ENCODE measurements around the gene FADD.
"Not testable (repeated sequence)": the region's sequence is repeated elsewhere in the genome, so short reads cannot be mapped to it uniquely, and the experiment has no call there.

Gene FADD

DNA sequence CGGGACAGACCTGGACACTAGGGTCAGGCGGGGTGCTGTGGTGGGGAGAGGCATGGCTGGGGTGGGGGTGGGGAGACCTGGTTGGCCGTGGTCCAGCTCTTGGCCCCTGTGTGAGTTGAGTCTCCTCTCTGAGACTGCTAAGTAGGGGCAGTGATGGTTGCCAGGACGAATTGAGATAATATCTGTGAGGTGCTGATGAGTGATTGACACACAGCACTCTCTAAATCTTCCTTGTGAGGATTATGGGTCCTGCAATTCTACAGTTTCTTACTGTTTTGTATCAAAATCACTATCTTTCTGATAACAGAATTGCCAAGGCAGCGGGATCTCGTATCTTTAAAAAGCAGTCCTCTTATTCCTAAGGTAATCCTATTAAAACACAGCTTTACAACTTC, 3.9 kb downstream of the FADD start:
- TF ChIP-seq, protein P1, sequence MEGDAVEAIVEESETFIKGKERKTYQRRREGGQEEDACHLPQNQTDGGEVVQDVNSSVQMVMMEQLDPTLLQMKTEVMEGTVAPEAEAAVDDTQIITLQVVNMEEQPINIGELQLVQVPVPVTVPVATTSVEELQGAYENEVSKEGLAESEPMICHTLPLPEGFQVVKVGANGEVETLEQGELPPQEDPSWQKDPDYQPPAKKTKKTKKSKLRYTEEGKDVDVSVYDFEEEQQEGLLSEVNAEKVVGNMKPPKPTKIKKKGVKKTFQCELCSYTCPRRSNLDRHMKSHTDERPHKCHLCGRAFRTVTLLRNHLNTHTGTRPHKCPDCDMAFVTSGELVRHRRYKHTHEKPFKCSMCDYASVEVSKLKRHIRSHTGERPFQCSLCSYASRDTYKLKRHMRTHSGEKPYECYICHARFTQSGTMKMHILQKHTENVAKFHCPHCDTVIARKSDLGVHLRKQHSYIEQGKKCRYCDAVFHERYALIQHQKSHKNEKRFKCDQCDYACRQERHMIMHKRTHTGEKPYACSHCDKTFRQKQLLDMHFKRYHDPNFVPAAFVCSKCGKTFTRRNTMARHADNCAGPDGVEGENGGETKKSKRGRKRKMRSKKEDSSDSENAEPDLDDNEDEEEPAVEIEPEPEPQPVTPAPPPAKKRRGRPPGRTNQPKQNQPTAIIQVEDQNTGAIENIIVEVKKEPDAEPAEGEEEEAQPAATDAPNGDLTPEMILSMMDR (IDR thresholded peaks at IDR 0.05; ENCODE audit: extremely low read depth, insufficient read depth, missing control alignments) = no peak
- in situ Hi-C loops (cut with MboI; ENCODE audit: low pct_unique_long_range_greater_than_20kb, low sequenced_read_pairs, unreplicated experiment) = no loop called here
- DNase-seq (ENCODE audit: low spot score) = no peak

DNA sequence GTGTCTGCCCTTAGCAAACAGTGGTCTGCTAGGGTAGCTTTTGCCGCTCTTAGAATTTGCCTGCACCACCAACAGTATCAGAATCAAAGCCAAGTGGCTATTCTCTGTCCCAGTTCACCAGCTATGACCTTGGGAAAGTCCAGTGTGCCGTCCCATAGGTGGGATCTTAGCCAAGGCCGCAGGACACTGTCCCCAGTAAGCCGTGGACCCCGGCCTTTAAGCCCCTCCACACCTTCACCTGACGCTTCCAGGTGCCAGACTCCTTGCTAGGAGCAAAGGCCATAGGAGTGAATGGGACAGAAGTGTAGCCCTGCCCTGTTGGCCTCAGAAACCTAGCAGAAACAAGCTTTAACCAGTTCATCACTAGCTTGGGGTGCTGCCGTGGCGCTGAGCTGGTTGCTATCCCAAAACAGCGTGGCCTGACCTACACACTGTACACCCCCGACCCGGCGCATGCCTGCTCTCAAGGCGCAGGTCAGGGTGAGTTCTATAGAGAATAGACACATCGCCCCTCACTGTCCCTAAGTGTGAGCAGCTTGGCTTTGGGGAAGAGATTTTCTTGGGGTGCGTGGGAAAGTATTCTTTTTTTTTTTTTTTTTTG, 4.5 kb downstream of the FADD start:
- in situ Hi-C loops (cut with MboI; ENCODE audit: low pct_unique_long_range_greater_than_20kb, low sequenced_read_pairs, unreplicated experiment) = no loop called here
- TF ChIP-seq, protein P1 (IDR thresholded peaks at IDR 0.05; ENCODE audit: extremely low read depth, insufficient read depth, missing control alignments) = no peak
- DNase-seq (ENCODE audit: low spot score) = no peak

DNA sequence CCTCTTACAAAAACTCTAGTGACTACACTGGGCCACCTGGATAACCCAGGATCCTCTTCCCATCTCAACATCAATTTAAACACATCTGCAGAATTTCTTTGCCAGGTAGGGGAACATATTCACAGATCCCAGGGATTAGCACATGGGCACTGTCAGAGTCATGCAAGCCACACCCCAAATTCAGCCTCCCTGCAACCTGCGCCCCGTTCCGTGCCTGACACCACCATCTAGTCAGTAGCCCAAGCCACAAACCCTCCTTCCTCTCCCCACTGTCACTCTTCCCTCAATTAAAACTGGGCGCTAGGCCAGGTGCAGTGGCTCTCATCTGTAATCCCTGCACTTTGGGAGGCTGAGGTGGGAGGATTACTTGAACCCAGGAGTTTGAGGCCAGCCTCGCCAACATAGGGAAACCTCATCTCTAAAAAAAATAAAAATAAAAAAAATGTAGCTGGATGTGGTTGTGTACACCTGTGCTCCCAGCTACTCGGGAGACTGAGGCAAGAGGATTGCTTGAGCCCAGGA, 6.4 kb downstream of the FADD start:
- TF ChIP-seq, protein P1 (IDR thresholded peaks at IDR 0.05; ENCODE audit: extremely low read depth, insufficient read depth, missing control alignments) = no peak
- DNase-seq (ENCODE audit: low spot score) = no peak
- in situ Hi-C loops (cut with MboI; ENCODE audit: low pct_unique_long_range_greater_than_20kb, low sequenced_read_pairs, unreplicated experiment) = no loop called here

DNA sequence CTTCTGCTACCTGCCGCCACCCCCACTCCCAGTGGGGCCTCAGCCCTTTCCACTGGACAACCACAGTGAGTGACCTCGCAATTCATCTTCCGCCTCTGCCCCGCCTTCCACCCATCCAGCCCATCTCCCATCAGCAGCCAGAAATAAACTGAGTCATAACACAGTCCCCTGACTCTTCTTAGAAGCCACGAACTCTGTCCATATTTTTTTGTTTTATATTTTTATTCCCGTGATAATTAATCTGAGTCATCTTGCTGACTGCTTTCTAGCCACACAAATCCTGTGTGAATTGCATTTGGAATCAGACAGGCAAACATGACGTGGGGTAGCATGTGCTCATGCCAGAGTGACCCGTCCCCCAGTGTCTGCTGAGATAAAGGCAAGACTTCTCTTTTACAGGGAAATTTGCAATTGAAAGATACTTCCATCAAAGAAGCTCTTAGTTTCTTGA, 7.0 kb downstream of the FADD start:
- in situ Hi-C loops (cut with MboI; ENCODE audit: low pct_unique_long_range_greater_than_20kb, low sequenced_read_pairs, unreplicated experiment) = no loop called here
- TF ChIP-seq, protein P1 (IDR thresholded peaks at IDR 0.05; ENCODE audit: extremely low read depth, insufficient read depth, missing control alignments) = no peak
- no peak for DNase-seq (ENCODE audit: low spot score)

DNA sequence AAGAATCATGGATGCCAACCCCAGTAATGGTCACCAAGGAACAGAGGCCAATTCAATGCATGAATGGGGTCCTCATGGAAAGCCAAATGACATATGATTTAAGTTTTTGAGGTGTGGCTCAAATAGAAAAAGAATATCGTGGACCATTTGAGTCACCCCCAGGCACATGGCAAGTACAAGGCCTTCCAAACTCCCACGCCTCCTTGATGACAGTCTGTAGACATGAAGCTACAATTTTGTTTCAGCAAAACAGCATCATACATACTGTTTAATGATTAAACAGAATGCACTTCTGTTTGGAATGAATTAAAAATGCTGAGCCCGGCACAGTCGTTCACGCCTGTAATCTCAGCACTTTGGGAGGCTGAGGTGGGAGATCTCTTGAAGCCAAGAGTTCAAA, 7.4 kb downstream of the FADD start:
- in situ Hi-C loops (cut with MboI; ENCODE audit: low pct_unique_long_range_greater_than_20kb, low sequenced_read_pairs, unreplicated experiment) = no loop called here
- DNase-seq (ENCODE audit: low spot score) = no peak
- TF ChIP-seq, protein P1 (IDR thresholded peaks at IDR 0.05; ENCODE audit: extremely low read depth, insufficient read depth, missing control alignments) = no peak

DNA sequence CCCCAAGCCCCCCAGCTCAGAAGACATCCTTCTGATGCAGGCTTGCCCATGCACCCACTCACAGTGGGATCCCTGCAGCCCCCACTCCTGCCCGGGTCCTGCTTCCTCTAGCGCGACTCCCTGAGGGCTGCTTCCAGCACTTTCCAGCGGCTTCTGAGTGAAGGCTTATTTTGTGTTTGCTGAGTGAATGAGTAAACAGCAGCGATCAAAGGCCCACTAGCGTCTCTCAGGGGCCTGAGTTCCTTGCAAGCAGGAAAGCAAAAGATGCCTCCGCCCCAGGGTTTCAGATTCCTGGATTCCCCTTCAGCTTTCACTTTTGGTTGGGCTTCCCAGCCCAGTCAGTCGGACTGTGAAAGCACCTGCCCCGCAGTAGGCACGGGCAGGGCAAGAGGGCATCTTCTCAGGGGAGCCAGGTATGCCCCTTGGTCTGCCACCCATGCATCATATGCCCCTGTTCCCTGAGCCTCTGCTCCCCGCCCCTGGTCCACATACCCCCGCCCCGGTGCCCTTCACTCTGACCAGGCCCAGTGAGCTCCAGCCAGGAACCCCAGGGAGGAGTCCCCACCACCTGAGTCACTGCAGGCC, 9.2 kb downstream of the FADD start:
- TF ChIP-seq, protein P1 (IDR thresholded peaks at IDR 0.05; ENCODE audit: extremely low read depth, insufficient read depth, missing control alignments) = no peak
- in situ Hi-C loops (cut with MboI; ENCODE audit: low pct_unique_long_range_greater_than_20kb, low sequenced_read_pairs, unreplicated experiment) = no loop called here
- no peak for DNase-seq (ENCODE audit: low spot score)

DNA sequence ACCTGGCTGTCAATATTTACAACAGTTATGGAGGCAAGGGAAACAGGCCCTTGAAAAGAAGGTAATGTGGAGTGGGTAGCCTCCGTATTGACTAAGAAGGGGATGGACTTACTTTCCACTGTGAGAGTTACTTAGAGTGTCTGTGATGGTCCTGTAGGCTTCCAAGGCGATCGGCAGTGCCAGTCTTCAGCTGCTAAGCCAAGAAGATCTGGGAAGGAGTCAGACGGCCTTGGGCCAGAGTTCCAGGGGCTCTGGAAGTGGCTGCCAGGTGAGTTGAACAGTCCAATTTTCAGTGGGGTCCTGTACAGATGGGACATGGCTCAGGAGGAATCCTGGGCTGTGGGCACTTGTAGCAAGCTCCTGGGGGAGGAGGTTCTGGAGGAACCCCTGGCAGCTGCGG, 14.3 kb downstream of the FADD start:
- DNase-seq (ENCODE audit: low spot score); in situ Hi-C loops (cut with MboI; ENCODE audit: low pct_unique_long_range_greater_than_20kb, low sequenced_read_pairs, unreplicated experiment): not testable (repeated sequence)

DNA sequence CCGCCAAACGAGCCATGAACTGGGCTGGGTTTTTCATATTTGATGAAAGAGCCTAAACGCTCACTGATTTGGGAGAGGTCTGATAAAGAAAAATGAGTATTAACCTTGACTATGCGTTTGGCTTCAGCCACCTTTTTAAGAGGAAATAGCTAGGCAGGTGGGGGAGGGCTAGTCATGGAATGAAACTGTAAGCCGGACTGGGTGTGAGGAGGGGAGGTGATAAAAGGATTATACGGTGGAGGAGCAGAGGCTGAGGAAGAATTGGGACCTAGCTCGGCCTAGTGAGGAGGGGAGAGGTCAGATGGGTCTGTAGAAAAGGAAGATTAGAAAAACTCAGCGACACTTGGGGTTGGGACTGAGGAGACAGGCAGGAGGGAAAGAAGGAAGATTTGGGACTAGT, 15.0 kb downstream of the FADD start:
- DNase-seq (ENCODE audit: low spot score); in situ Hi-C loops (cut with MboI; ENCODE audit: low pct_unique_long_range_greater_than_20kb, low sequenced_read_pairs, unreplicated experiment): not testable (repeated sequence)

Measured in GM13977 (cell line).